ENCODE measurements around the gene LIN7B. TPM values are rescaled to one million over a fixed set of nuclear protein-coding genes. Genes with fewer than 3 reads are reported as not detected.

Gene LIN7B
- total RNA-seq, 4 donors from 2014 or later: 15.7 to 24.9 (median 19.6) TPM

DNA sequence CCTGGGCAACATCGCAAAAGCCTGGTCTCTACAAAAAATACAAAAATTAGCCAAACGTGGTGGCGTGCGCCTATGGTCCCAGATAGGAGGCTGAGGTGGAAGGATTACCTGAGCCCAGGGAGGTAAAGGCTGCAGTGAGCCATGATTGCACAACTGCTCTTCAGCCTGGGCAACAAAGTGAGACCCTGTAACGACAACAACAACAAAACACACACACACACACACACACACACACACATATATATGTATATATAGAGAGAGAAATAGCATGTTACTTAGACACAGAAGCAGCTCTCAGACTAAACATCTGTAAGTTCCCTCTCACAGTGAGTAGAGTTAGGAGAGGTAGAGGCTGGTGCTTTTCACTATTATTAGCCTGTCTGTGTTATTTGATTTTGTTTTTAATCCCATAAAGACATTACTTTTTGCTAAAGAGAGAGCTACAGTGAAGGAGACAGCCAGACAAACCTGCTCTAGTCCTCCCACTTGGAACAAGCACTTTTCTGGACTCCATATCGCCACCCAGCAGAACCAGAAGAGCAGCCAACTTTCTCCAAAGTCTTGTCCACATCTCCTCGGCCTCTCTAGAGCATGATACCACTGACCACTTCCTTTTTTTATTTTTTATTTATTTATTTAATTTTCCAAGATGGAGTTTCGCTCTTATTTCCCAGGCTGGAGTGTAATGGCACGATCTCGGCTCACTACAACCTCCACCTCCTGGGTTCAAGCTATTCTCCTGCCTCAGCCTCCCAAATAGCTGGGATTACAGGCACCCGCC, 2.8 kb upstream of the LIN7B start:
- Histone ChIP-seq H3K4me3 (no peak overlapping the region), H3K4me1 (peaks cover 0 to 36% (median 6%) of the 10 kb centered on the region in 4 donors), H3K27me3 (no peaks in the 10 kb centered on the region), H3K36me3 (peaks cover 0 to 32% (median 7%) of the 10 kb centered on the region in 3 donors), H3K9me3 (no peaks in the 10 kb centered on the region), H3K27ac (no peak overlapping the region)
- DNase-seq (ENCODE audit: low spot score in 2 of 2): no peak
- WGBS, 2 donors: 79 to 84% methylated on average over 11 of the region's 11 CpGs
- TF ChIP-seq POLR2A (IDR thresholded peaks at IDR 0.05) (no peak), EP300 (IDR thresholded peaks at IDR 0.05) (no peak)
- TF ChIP-seq, protein P1, sequence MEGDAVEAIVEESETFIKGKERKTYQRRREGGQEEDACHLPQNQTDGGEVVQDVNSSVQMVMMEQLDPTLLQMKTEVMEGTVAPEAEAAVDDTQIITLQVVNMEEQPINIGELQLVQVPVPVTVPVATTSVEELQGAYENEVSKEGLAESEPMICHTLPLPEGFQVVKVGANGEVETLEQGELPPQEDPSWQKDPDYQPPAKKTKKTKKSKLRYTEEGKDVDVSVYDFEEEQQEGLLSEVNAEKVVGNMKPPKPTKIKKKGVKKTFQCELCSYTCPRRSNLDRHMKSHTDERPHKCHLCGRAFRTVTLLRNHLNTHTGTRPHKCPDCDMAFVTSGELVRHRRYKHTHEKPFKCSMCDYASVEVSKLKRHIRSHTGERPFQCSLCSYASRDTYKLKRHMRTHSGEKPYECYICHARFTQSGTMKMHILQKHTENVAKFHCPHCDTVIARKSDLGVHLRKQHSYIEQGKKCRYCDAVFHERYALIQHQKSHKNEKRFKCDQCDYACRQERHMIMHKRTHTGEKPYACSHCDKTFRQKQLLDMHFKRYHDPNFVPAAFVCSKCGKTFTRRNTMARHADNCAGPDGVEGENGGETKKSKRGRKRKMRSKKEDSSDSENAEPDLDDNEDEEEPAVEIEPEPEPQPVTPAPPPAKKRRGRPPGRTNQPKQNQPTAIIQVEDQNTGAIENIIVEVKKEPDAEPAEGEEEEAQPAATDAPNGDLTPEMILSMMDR (IDR thresholded peaks at IDR 0.05): no peak

DNA sequence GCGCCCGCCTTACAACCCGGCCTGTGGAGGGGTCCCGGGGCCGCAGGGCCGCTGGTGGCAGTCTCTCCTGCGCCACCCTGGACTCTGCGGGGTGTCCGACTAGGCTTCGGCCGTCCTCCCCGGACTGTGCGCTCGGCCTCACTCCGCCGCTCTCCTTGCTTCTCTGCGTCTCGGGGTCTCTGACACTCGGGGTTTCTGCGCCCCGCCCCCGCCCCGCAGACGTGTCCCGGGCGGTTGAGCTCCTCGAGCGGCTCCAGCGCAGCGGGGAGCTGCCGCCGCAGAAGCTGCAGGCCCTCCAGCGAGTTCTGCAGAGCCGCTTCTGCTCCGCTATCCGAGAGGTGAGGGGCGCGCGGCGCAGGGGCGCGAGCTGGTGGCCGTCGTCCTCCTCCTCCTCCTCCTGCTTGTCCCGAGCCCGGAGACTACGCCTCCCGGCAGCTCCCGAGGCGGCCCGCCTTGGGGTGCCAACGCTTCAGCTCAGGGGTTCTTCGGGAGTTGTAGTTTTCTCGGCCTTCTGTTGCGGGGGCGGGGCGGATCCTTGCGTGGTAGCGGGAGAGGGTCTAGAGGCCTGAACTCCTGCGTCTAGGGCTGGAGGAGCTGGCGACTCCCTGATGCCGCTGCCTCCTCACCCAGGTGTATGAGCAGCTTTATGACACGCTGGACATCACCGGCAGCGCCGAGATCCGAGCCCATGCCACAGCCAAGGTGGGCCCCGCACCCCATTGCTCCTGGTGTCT, 627 bp downstream of the LIN7B start:
- Histone ChIP-seq H3K36me3 (peaks cover 0 to 3% (median 0%) of the 10 kb centered on the region in 3 donors), H3K4me3 (peak overlapping the region; percentile 60 to 89 (median 74)), H3K27ac (peak overlapping the region; percentile 60 to 89 (median 84)), H3K4me1 (peaks cover 0 to 63% (median 20%) of the 10 kb centered on the region in 4 donors), H3K9me3 (no peaks in the 10 kb centered on the region), H3K27me3 (no peaks in the 10 kb centered on the region)
- peak in 1 of 2 donors; percentile 17 for TF ChIP-seq POLR2A (IDR thresholded peaks at IDR 0.05)
- TF ChIP-seq, protein P1 (IDR thresholded peaks at IDR 0.05): no peak
- peak; percentile 9 to 42 for TF ChIP-seq EP300 (IDR thresholded peaks at IDR 0.05)
- WGBS, 2 donors: 11 to 20% methylated on average over 25 to 38 of the region's 68 CpGs
- peak in 1 of 2 donors; percentile 36 for DNase-seq (ENCODE audit: low spot score in 2 of 2)

DNA sequence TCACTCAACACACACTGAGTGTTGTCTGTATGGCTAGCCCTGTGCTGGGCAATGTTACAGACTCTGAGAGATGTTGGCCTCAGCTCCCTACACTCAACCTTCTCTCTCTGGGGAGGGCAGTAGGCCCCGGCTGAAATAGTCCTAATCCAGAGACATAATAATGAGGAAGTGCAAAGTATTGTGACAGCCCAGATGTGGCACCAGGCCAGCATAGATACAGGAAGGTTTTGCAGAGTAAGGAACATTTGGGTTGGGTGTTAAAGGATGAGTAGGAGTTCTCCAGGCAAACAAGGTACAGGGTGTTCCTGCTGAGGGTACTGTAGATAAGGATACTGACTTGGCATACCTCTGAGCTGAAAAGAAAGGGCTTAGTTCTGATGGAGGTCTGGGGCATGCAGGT, 2.4 kb downstream of the LIN7B start:
- WGBS, 2 donors: 53% methylated on average over 1 of the region's 1 CpG

DNA sequence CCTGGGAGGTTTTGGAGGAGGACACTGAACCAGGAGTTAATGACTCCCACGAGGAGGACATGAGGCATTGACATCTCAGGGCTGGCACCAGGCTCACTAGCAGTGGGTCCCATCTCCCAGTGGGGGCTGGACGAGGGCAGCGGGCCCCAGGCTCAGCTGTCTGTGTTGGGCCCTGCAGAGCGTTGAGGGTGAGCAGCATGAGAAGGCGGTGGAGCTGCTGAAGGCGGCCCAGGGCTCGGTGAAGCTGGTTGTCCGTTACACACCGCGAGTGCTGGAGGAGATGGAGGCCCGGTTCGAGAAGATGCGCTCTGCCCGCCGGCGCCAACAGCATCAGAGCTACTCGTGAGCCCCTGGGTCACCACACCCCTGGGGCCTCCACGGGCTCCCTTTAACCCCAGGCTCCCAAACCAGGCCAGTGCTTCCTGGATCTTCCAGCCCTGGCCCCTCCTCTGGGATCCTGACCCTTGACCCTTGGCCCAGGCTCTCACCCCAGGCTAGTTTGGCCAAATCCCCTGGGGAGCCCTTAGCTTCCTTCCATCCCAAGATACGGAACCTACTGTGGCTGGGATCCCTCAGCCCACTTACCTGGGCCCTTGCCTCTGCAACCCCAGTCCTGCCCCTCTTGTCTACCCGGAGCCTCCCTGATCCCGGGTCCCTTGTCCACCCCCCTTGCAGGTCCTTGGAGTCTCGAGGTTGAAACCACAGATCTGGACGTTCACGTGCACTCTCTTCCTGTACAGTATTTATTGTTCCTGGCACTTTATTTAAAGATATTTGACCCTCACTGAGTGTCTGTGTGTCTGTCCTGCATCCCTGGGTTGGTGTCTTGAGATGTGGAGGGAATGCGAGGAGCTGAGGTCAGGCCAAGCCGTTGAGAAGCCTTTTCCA, 3.8 kb downstream of the LIN7B start:
- no peaks in the 10 kb centered on the region for H3K9me3 ChIP-seq
- H3K4me1 ChIP-seq: peaks cover 0 to 55% (median 26%) of the 10 kb centered on the region in 4 donors
- WGBS, 2 donors: 48 to 53% methylated on average over 21 to 23 of the region's 26 CpGs
- no peak for TF ChIP-seq EP300 (IDR thresholded peaks at IDR 0.05)
- TF ChIP-seq, protein P1 (IDR thresholded peaks at IDR 0.05): no peak
- TF ChIP-seq POLR2A (IDR thresholded peaks at IDR 0.05): no peak
- no peak for DNase-seq (ENCODE audit: low spot score in 2 of 2)
- peaks cover 0 to 1% of the 10 kb centered on the region in 2 donors for H3K27me3 ChIP-seq
- H3K4me3 ChIP-seq: peak overlapping the region; percentile 33 to 76 (median 62)
- peak overlapping the region; percentile 85 to 98 (median 90) for H3K27ac ChIP-seq
- H3K36me3 ChIP-seq: peaks cover 0 to 3% (median 0%) of the 10 kb centered on the region in 3 donors

More for the DNA sequence above, 2.4 kb downstream of the LIN7B start:
- peaks cover 0 to 3% (median 0%) of the 10 kb centered on the region in 3 donors for H3K36me3 ChIP-seq
- H3K9me3 ChIP-seq: no peaks in the 10 kb centered on the region
- no peaks in the 10 kb centered on the region for H3K27me3 ChIP-seq
- H3K4me1 ChIP-seq: peaks cover 0 to 55% (median 26%) of the 10 kb centered on the region in 4 donors
- H3K4me3 ChIP-seq: no peak overlapping the region
- H3K27ac ChIP-seq: no peak overlapping the region
- TF ChIP-seq EP300 (IDR thresholded peaks at IDR 0.05): no peak
- peak; percentile 38 to 67 for DNase-seq (ENCODE audit: low spot score in 2 of 2)

All from tibial nerve (tissue), 4 donors.